HCT116 (cell line): ENCODE results near the gene HMGCS2. TPM values are rescaled to one million over a fixed set of nuclear protein-coding genes. Genes with fewer than 3 reads are reported as not detected.

ENCODE experiments used
- ATAC-seq: fragments of 200-7000 bp; cut with Tn5 transposase; 2 replicates; pipeline ENCODE4 v1.9.1; 2020; ENCODE audit warnings: mild to moderate bottlenecking, moderate library complexity
- BruUV-seq: library from RNA; stranded (reverse); fragments of 400-500 nt; replicated peaks from 2 replicates; lab custom pipeline; 2021; lab: Mats Ljungman, UMichigan
- CTCF ChIA-PET: fragments of 300-600 bp; sonication (Branson Sonifier 250); formaldehyde crosslinking; loops from one replicate; lab custom pipeline; 2021; ENCODE audit warnings: antibody characterized with exemption; lab: Charles Lee
- POLR2A ChIA-PET: fragments of 300-600, 350-600 bp; sonication (Branson Sonifier 250); formaldehyde crosslinking; loops from one replicate; lab custom pipeline; 2021; ENCODE audit warnings: antibody characterized with exemption; lab: Charles Lee
- RAD21 ChIA-PET, 2 experiments: fragments of 300-600 bp; sonication (Branson Sonifier 250); formaldehyde crosslinking; loops; one replicate each; lab custom pipeline; 2023; ENCODE audit warnings: low total read pairs in 2 of 2; ENCODE audit not compliant: uncharacterized antibody in 2 of 2, unreplicated experiment in 2 of 2, low non-redundant PET in 1 of 2; lab: Charles Lee
- DNase-seq: peaks from one replicate; pipeline ENCODE4 v3.0.0-alpha.2; 2010; ENCODE audit warnings: low read depth, low spot score
- H2AFZ ChIP-seq: fragments of 200-600 bp; shearing (Covaris generic), sonication (generic); 2 replicates; pipeline ENCODE4 v1.6.1; 2017; ENCODE audit warnings: low read depth, mixed run types, mixed read lengths, antibody characterized with exemption, low read length; ENCODE audit not compliant: poor library complexity, severe bottlenecking
- H3K27ac ChIP-seq: 2 replicates; pipeline ENCODE4 v1.5.1; 2012; ENCODE audit warnings: low read depth, low read length
- H3K27me3 ChIP-seq: fragments of 200-600 bp; sonication (generic); 2 replicates; pipeline ENCODE4 v1.6.1; 2016; ENCODE audit warnings: mixed run types, low read length, mixed read lengths; ENCODE audit not compliant: insufficient read depth
- H3K36me3 ChIP-seq, 2 experiments: fragments of 200-500 bp in 1 of 2; fragments of 200-600 bp in 1 of 2; sonication (Bioruptor generic) in 1 of 2; sonication (generic) in 1 of 2; 2 replicates each; pipeline versions ENCODE4 v1.5.1 to v1.6.1; 2014 to 2016; ENCODE audit warnings: low read length in 2 of 2, inconsistent platforms in 1 of 2, mixed read lengths in 1 of 2, mixed run types in 1 of 2; ENCODE audit not compliant: insufficient read depth in 2 of 2, control insufficient read depth in 1 of 2
- H3K4me1 ChIP-seq, 2 experiments: fragments of 200-600 bp in 1 of 2; sonication (generic) in 1 of 2; 2 replicates each; pipeline versions ENCODE4 v1.5.1 to v1.6.1; 2012 to 2017; ENCODE audit warnings: low read length in 2 of 2, inconsistent platforms in 1 of 2, mild to moderate bottlenecking in 1 of 2, mixed read lengths in 1 of 2, mixed run types in 1 of 2, moderate library complexity in 1 of 2; ENCODE audit not compliant: insufficient read depth in 2 of 2, control insufficient read depth in 1 of 2
- H3K4me2 ChIP-seq: fragments of 200-600 bp; sonication (generic); 2 replicates; pipeline ENCODE4 v1.6.1; 2017; ENCODE audit warnings: mixed run types, low read length, mixed read lengths
- H3K4me3 ChIP-seq, 2 experiments: fragments of 200-600 bp in 1 of 2; sonication (generic) in 1 of 2; replicated peaks in 1 of 2; 2 replicates each; pipeline ENCODE4 v1.5.1; 2011 to 2016; ENCODE audit warnings: low read length in 2 of 2, control low read depth in 1 of 2, low read depth in 1 of 2, mild to moderate bottlenecking in 1 of 2, mixed read lengths in 1 of 2, mixed run types in 1 of 2
- H3K79me2 ChIP-seq: fragments of 200-600 bp; sonication (generic); 2 replicates; pipeline ENCODE4 v1.6.1; 2017; ENCODE audit warnings: mild to moderate bottlenecking, mixed run types, low read length, moderate library complexity, mixed read lengths; ENCODE audit not compliant: insufficient read depth
- H3K9ac ChIP-seq: fragments of 200-600 bp; sonication (generic); 2 replicates; pipeline ENCODE4 v1.6.1; 2016; ENCODE audit warnings: low read length, mixed read lengths
- H3K9me2 ChIP-seq: fragments of 200-600 bp; sonication (generic), shearing (Covaris generic); 2 replicates; pipeline ENCODE4 v1.6.1; 2017; ENCODE audit warnings: mixed run types, mild to moderate bottlenecking, moderate library complexity; ENCODE audit not compliant: insufficient read depth
- H3K9me3 ChIP-seq, 2 experiments: fragments of 200-500 bp in 1 of 2; fragments of 200-600 bp in 1 of 2; sonication (Bioruptor generic) in 1 of 2; sonication (generic) in 1 of 2; 2 replicates each; pipeline ENCODE4 v1.6.1; 2014 to 2017; ENCODE audit warnings: low read length in 2 of 2, mixed read lengths in 2 of 2, inconsistent platforms in 1 of 2, low read depth in 1 of 2, mild to moderate bottlenecking in 1 of 2, mixed run types in 1 of 2, moderate library complexity in 1 of 2; ENCODE audit not compliant: control insufficient read depth in 1 of 2, insufficient read depth in 1 of 2
- H4K20me1 ChIP-seq: fragments of 200-600 bp; sonication (generic), shearing (Covaris generic); 2 replicates; pipeline ENCODE4 v1.6.1; 2017; ENCODE audit warnings: mixed run types, mild to moderate bottlenecking, moderate library complexity; ENCODE audit not compliant: insufficient read depth
- ATF3 ChIP-seq: IDR thresholded peaks from 2 replicates; pipeline ENCODE4 v1.6.1; 2012
- CBX3 ChIP-seq: IDR thresholded peaks from 2 replicates; pipeline ENCODE4 v1.6.1; 2012; ENCODE audit warnings: low read depth
- CTCF ChIP-seq, 3 experiments: fragments of 200-600 bp in 1 of 3; sonication (generic) in 1 of 3; IDR thresholded peaks in 2 of 3; conservative IDR thresholded peaks in 1 of 3; 2 replicates each; pipeline ENCODE4 v1.5.1; 2012 to 2017; ENCODE audit warnings: low read depth in 2 of 3, low read length in 2 of 3, antibody characterized with exemption in 1 of 3, borderline replicate concordance in 1 of 3, control low read depth in 1 of 3, mild to moderate bottlenecking in 1 of 3, mixed read lengths in 1 of 3, mixed run types in 1 of 3, moderate library complexity in 1 of 3; ENCODE audit not compliant: insufficient read depth in 1 of 3
- ELF1 ChIP-seq: IDR thresholded peaks from 2 replicates; pipeline ENCODE4 v1.6.1; 2012; ENCODE audit warnings: low read depth, borderline replicate concordance
- EZH2 ChIP-seq: fragments of 200-600 bp; sonication (generic); IDR thresholded peaks from 2 replicates; pipeline ENCODE4 v1.6.1; 2017; ENCODE audit warnings: antibody characterized with exemption, mixed run types
- FOSL1 ChIP-seq: IDR thresholded peaks from 2 replicates; pipeline ENCODE4 v1.6.1; 2012; ENCODE audit warnings: low read depth
- JUND ChIP-seq: IDR thresholded peaks from 2 replicates; pipeline ENCODE4 v1.6.1; 2012
- MAX ChIP-seq: IDR thresholded peaks from 2 replicates; pipeline ENCODE4 v1.6.1; 2012
- POLR2AphosphoS5 ChIP-seq: IDR thresholded peaks from 2 replicates; pipeline ENCODE4 v1.6.1; 2011; ENCODE audit warnings: mild to moderate bottlenecking, low read depth, low read length, moderate library complexity
- RAD21 ChIP-seq: IDR thresholded peaks from 2 replicates; pipeline ENCODE4 v1.6.1; 2012; ENCODE audit warnings: low read depth, mild to moderate bottlenecking
- REST ChIP-seq: IDR thresholded peaks from 2 replicates; pipeline ENCODE4 v1.6.1; 2012; ENCODE audit warnings: low read depth
- SIN3A ChIP-seq: IDR thresholded peaks from 2 replicates; pipeline ENCODE4 v1.6.1; 2012; ENCODE audit warnings: low read depth
- SP1 ChIP-seq: IDR thresholded peaks from 2 replicates; pipeline ENCODE4 v1.6.1; 2012; ENCODE audit warnings: low read depth
- SRF ChIP-seq: IDR thresholded peaks from 2 replicates; pipeline ENCODE4 v1.6.1; 2012; ENCODE audit warnings: low read depth
- TCF7L2 ChIP-seq: IDR thresholded peaks from 2 replicates; pipeline ENCODE4 v1.7.0; 2011; ENCODE audit warnings: borderline replicate concordance, inconsistent platforms; ENCODE audit not compliant: insufficient read depth, insufficient read length; ENCODE audit errors: extremely low read depth
- ZNF274 ChIP-seq: fragments of 200-500 bp; sonication (Bioruptor generic); IDR thresholded peaks from 2 replicates; pipeline ENCODE4 v1.6.1; 2014; ENCODE audit warnings: mild to moderate bottlenecking, low read depth, low read length, inconsistent platforms
- intact Hi-C: fragments of 100-400 bp; cut with micrococcal nuclease; formaldehyde crosslinking; loops from 2 replicates; pipeline ENCODE4 v1.10.0; 2022
- total RNA-seq: library from RNA; stranded (reverse); gene quantifications from one replicate; pipeline ENCODE4 v1.2.1, GENCODE V29; 2021; ENCODE audit not compliant: unreplicated experiment

Gene HMGCS2
- total RNA-seq, 1 experiment from 2014 or later, result 0.20 TPM

GRCh38 chr1:119718409-119718808, 50.3 kb downstream of the HMGCS2 start:
- Histone ChIP-seq H3K4me1 (peaks cover 5 to 11% of the 10 kb centered on the region in 2 experiments), H3K27ac (no peak overlapping the region), H3K9ac (no peak overlapping the region), H3K27me3 (no peaks in the 10 kb centered on the region), H3K4me2 (no peak overlapping the region), H3K36me3 (peaks cover 0 to 4% of the 10 kb centered on the region in 2 experiments; a peak in 3 of 4 replicates), H2AFZ (no peak overlapping the region), H4K20me1 (no peaks in the 10 kb centered on the region), H3K9me2 (no peaks in the 10 kb centered on the region), H3K4me3 (no peak overlapping the region), H3K9me3 (no peaks in the 10 kb centered on the region), H3K79me2 (peaks cover 22% of the 10 kb centered on the region; the same call in 1 of the 2 replicates)
- no TSS peak for BruUV-seq
- intact Hi-C loops, result no loop called here
- CTCF ChIA-PET, result no interaction called here
- DNase-seq (no peak), ATAC-seq (no peak)
- TF ChIP-seq ATF3, result no peak
- RAD21 ChIA-PET, result no interaction called here
- POLR2A ChIA-PET, result no interaction called here

- H3K79me2 ChIP-seq, result peaks cover 22% of the 10 kb centered on the region
- no peak overlapping the region for H2AFZ ChIP-seq
- H3K36me3 ChIP-seq, result no peaks in the 10 kb centered on the region; a peak in 1 of 4 replicates
- H3K9ac ChIP-seq, result no peak overlapping the region
- peaks cover 16 to 18% of the 10 kb centered on the region in 2 experiments for H3K4me1 ChIP-seq
- no peak overlapping the region for H3K4me2 ChIP-seq
- POLR2A ChIA-PET, result no interaction called here
- H3K9me3 ChIP-seq, result no peaks in the 10 kb centered on the region
- ATAC-seq (no peak), DNase-seq (no peak)
- CTCF ChIA-PET, result no interaction called here
- H3K9me2 ChIP-seq, result no peaks in the 10 kb centered on the region
- RAD21 ChIA-PET, result no interaction called here
- intact Hi-C loops, result no loop called here
- H4K20me1 ChIP-seq, result no peaks in the 10 kb centered on the region
- no peak overlapping the region for H3K27ac ChIP-seq
- H3K4me3 ChIP-seq, result no peak overlapping the region
- BruUV-seq, result no TSS peak
- no peaks in the 10 kb centered on the region for H3K27me3 ChIP-seq
- no peak for TF ChIP-seq SRF
- TF ChIP-seq FOSL1, result no peak
- no peak for TF ChIP-seq EZH2
- TF ChIP-seq TCF7L2, result no peak
- TF ChIP-seq SIN3A, result no peak
- TF ChIP-seq RAD21, result no peak
- no peak for TF ChIP-seq CBX3
- no peak for TF ChIP-seq ATF3
- no peak for TF ChIP-seq CTCF (IDR thresholded peaks at IDR 0.05 in 2 of 3, conservative IDR thresholded peaks at IDR 0.05 in 1 of 3; ENCODE audit: borderline replicate concordance in 1 of 3, insufficient read depth in 1 of 3, low read depth in 2 of 3, low read length in 2 of 3)
- no peak for TF ChIP-seq ELF1
- no peak for TF ChIP-seq MAX
- no peak for TF ChIP-seq SP1
- no peak for TF ChIP-seq ZNF274
- no peak for TF ChIP-seq JUND
- TF ChIP-seq POLR2AphosphoS5, result no peak
- TF ChIP-seq REST, result no peak
Measured at GRCh38 chr1:119715542-119715941, 53.2 kb downstream of the HMGCS2 start.
